Glutamatergic neuron (in vitro differentiated cells): ENCODE data around the gene AUTS2. TPM values are rescaled to one million over a fixed set of nuclear protein-coding genes. Genes with fewer than 3 reads are reported as not detected.

Source experiments
- DNase-seq: peaks from one replicate; pipeline ENCODE4 v3.0.0; 2022
- H3K27ac Mint-ChIP-seq: one replicate; pipeline ENCODE4 v1.8.0; 2020; ENCODE audit warnings: mild to moderate bottlenecking, mixed read lengths, inconsistent platforms; ENCODE audit not compliant: unreplicated experiment
- H3K27me3 Mint-ChIP-seq: one replicate; pipeline ENCODE4 v1.8.0; 2020; ENCODE audit warnings: mild to moderate bottlenecking, moderate library complexity, mixed read lengths, inconsistent platforms; ENCODE audit not compliant: unreplicated experiment
- H3K36me3 Mint-ChIP-seq: one replicate; pipeline ENCODE4 v1.8.0; 2020; ENCODE audit warnings: mild to moderate bottlenecking, mixed read lengths, inconsistent platforms; ENCODE audit not compliant: unreplicated experiment
- H3K4me1 Mint-ChIP-seq: one replicate; pipeline ENCODE4 v1.8.0; 2020; ENCODE audit warnings: mild to moderate bottlenecking, low read depth, mixed read lengths, inconsistent platforms; ENCODE audit not compliant: unreplicated experiment
- H3K4me3 Mint-ChIP-seq: one replicate; pipeline ENCODE4 v1.8.0; 2020; ENCODE audit warnings: mild to moderate bottlenecking, mixed read lengths, inconsistent platforms; ENCODE audit not compliant: unreplicated experiment
- H3K9me3 Mint-ChIP-seq: one replicate; pipeline ENCODE4 v1.8.0; 2020; ENCODE audit warnings: mild to moderate bottlenecking, moderate library complexity, mixed read lengths, inconsistent platforms; ENCODE audit not compliant: unreplicated experiment
- CTCF ChIP-seq: fragments of 200-600 bp; sonication (generic); IDR thresholded peaks from one replicate; pipeline ENCODE4 v1.5.0; 2021; ENCODE audit not compliant: partially characterized antibody, unreplicated experiment
- total RNA-seq: library from RNA; stranded (reverse); fragmentation: NEBNext Ultra II Directional; extraction: Animal tissue kit (Norgen Biotek cat#: 25700); gene quantifications from one replicate; pipeline ENCODE4 v1.2.1, GENCODE V29; 2021; ENCODE audit not compliant: unreplicated experiment

AUTS2 gene
- total RNA-seq, 1 donor from 2014 or later: 300 TPM

DNA sequence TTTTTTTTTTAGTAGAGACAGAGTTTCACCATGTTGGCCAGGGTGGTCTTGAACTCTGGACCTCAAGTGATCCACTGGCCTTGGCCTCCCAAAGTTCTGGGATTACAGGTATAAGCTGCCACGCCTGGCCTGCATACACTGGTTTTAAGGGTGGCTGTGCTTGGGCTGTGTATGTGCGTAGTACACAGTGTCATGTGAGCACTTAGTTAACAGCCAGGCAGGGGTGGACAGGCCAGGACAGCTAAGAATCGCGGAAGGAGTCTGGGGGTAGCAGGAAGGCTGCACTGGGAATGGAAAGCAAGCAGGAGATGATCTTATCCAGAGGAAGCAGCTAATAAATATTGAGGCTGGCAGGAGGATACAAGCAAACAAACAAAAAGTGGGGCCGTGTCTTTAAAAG lies 1153.6 kb downstream of the AUTS2 start:
- no peak for TF ChIP-seq CTCF
- H3K27ac Mint-ChIP-seq: no peak overlapping the region
- peaks cover 10% of the 10 kb centered on the region for H3K9me3 Mint-ChIP-seq
- peaks cover 42% of the 10 kb centered on the region for H3K4me1 Mint-ChIP-seq
- DNase-seq: no peak
- H3K27me3 Mint-ChIP-seq: peaks cover 9% of the 10 kb centered on the region
- H3K36me3 Mint-ChIP-seq: no peaks in the 10 kb centered on the region
- no peak overlapping the region for H3K4me3 Mint-ChIP-seq

DNA sequence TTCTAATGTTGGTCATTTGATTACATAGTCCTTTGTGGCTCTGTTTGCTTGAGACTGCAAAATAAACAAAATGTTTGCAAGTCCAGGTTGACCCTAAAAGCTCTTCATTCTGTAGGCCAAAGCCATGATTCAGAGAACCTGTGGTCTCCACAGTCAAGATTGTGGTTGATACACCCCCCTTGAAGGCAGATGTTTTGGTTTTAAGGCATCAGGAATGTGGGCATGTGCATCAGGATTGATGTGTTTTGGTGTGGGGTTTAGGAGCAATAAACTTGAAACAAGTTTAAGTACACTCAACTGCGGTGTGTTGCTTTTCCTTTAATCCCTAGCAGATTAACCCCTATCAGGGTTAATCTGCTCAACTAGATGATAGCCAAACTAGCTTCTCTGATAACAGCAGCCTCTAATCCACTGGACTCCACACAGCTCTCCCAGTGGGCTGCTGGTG lies 1154.5 kb downstream of the AUTS2 start:
- Mint-ChIP-seq H3K4me3 (no peak overlapping the region), H3K36me3 (no peaks in the 10 kb centered on the region), H3K9me3 (peaks cover 10% of the 10 kb centered on the region), H3K27ac (peak overlapping the region; percentile 13), H3K4me1 (peaks cover 45% of the 10 kb centered on the region), H3K27me3 (peaks cover 9% of the 10 kb centered on the region)
- no peak for DNase-seq
- TF ChIP-seq CTCF: no peak

- peaks cover 7% of the 10 kb centered on the region for H3K9me3 Mint-ChIP-seq
- H3K27ac Mint-ChIP-seq: no peak overlapping the region
- no peak for TF ChIP-seq CTCF
- peaks cover 4% of the 10 kb centered on the region for H3K27me3 Mint-ChIP-seq
- DNase-seq: no peak
- H3K36me3 Mint-ChIP-seq: no peaks in the 10 kb centered on the region
- no peak overlapping the region for H3K4me3 Mint-ChIP-seq
- peaks cover 43% of the 10 kb centered on the region for H3K4me1 Mint-ChIP-seq
These were observed 1158.5 kb downstream of the AUTS2 start for GRCh38 chr7:70756789-70757188.

GRCh38 chr7:70758646-70759045 lies 1160.4 kb downstream of the AUTS2 start:
- no peak for DNase-seq
- Mint-ChIP-seq H3K9me3 (peaks cover 6% of the 10 kb centered on the region), H3K27ac (no peak overlapping the region), H3K27me3 (peaks cover 9% of the 10 kb centered on the region), H3K4me1 (peaks cover 35% of the 10 kb centered on the region), H3K4me3 (no peak overlapping the region), H3K36me3 (no peaks in the 10 kb centered on the region)
- TF ChIP-seq CTCF: no peak

DNA sequence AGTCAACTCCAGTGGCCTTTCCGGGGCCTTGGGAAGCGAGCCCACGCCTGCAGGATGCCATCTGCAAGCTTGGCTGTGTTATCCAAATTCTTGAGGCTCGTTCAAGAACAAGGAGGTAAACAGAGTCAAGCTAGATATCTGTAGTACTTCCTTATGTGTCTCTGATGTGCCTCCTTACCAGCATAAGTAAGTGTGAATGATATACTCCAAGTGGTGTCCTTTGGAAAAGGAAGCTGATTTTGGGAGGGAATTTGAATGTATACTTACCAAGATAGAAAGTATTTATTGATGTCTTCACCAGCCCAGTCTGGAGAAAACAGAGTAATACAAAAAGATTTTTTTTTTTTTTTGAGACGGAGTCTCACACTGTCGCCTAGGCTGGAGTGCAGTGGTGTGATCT lies 1161.4 kb downstream of the AUTS2 start:
- no peak for TF ChIP-seq CTCF
- Mint-ChIP-seq H3K27ac (no peak overlapping the region), H3K4me3 (no peak overlapping the region), H3K27me3 (peaks cover 7% of the 10 kb centered on the region), H3K36me3 (no peaks in the 10 kb centered on the region), H3K4me1 (peaks cover 41% of the 10 kb centered on the region), H3K9me3 (peaks cover 8% of the 10 kb centered on the region)
- DNase-seq: no peak
